ENCODE results near the gene RTN4. TPM values are rescaled to one million over a fixed set of nuclear protein-coding genes. Genes with fewer than 3 reads are reported as not detected.

RTN4 gene
- total and polyA plus RNA-seq, 2 of the 4 experiments (the other 2 are of a cell fraction) = 77.8 to 588 TPM

DNA sequence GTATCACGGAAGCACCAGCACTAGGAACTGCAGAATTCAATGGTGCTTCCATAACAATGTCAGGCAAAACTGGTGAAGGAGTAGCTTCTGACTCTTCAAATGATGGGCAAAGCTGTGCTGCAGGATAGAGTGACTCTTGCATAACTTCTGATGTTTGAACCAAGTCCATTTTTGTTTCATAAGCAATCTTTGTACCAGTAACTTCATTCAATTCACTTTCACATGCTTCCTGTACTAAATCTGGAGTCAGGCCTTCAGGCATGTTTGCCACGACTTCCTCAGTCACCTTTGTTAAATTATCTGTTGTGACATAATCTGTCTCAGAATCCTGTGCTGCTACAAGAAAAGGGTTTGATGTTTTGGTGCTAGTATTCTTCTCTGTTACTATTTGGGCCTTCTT is 24.0 kb downstream of the RTN4 start:
- intact Hi-C loops (cut with micrococcal nuclease) (no loop called here), in situ Hi-C loops (cut with MboI; ENCODE audit: low sequenced_read_pairs) (no loop called here), dilution Hi-C loops (cut with HindIII; ENCODE audit: low sequenced_read_pairs, unreplicated experiment) (no loop called here)
- H3K23ac ChIP-seq (ENCODE audit: low read depth, low read length) = 0 out of 2 replicates have a peak overlapping the region, but pooled peaks have one; percentile 4
- H3K9me3 ChIP-seq (ENCODE audit: control insufficient read depth, insufficient read depth, low read length) = no peaks in the 10 kb centered on the region
- H2BK15ac ChIP-seq (ENCODE audit: low read depth, low read length) = no peak overlapping the region
- H2AFZ ChIP-seq (replicated peaks; ENCODE audit: low read length, poor library complexity) = no peak overlapping the region
- H3K18ac ChIP-seq (ENCODE audit: low read depth, low read length) = no peak overlapping the region
- no peak overlapping the region for H3K27ac ChIP-seq (ENCODE audit: insufficient read depth, low read length)
- peaks cover 0 to 53% of the 10 kb centered on the region in 2 experiments; a peak in 2 of 4 replicates for H3K79me1 ChIP-seq (ENCODE audit: low read depth in 1 of 2, low read length in 2 of 2)
- BruUV-seq (replicated peaks) = TSS peak; percentile 3
- H3K4ac ChIP-seq (ENCODE audit: low read depth, low read length) = no peak overlapping the region
- no peak overlapping the region for H3K4me2 ChIP-seq (ENCODE audit: low read depth, low read length)
- no peak overlapping the region for H2AK5ac ChIP-seq (ENCODE audit: low read depth, low read length)
- no peak overlapping the region for H4K5ac ChIP-seq (ENCODE audit: low read depth, low read length)
- peaks cover 24% of the 10 kb centered on the region for H3K9me1 ChIP-seq (ENCODE audit: insufficient read depth, low read length)
- no peak overlapping the region for H3K9ac ChIP-seq (ENCODE audit: low read depth, low read length)
- no peak overlapping the region for H2BK120ac ChIP-seq (ENCODE audit: low read depth, low read length)
- no peak overlapping the region for H3K4me3 ChIP-seq (ENCODE audit: insufficient read depth, low read depth, low read length)
- H4K91ac ChIP-seq (ENCODE audit: insufficient read depth, low read depth, low read length) = no peak overlapping the region
- H3K14ac ChIP-seq (replicated peaks; ENCODE audit: low read depth, low read length) = no peak overlapping the region
- no peak overlapping the region for H2BK5ac ChIP-seq (ENCODE audit: low read depth, low read length, poor library complexity, severe bottlenecking)
- no peak overlapping the region for H2BK20ac ChIP-seq (ENCODE audit: low read depth, low read length)
- no peak overlapping the region for H2AK9ac ChIP-seq (replicated peaks; ENCODE audit: low read depth, low read length, poor library complexity)
- CTCF ChIA-PET = interaction anchor here (1.0 to 1.8 kb wide), 3 partner anchors 8 to 129 kb away, joined by 4 to 8 read pairs (median 5); no protein-coding TSS in a partner anchor
- H3K36me3 ChIP-seq (ENCODE audit: control insufficient read depth, insufficient read depth, low read length) = peaks cover 4% of the 10 kb centered on the region
- H3K27me3 ChIP-seq (ENCODE audit: control insufficient read depth, insufficient read depth, low read length) = no peaks in the 10 kb centered on the region
- no peak overlapping the region for H3K56ac ChIP-seq (ENCODE audit: extremely low read depth, insufficient read depth, low read length)
- H4K8ac ChIP-seq (ENCODE audit: low read depth in 2 of 2, low read length in 2 of 2) = no peak overlapping the region
- peak; percentile 50 for DNase-seq
- H4K20me1 ChIP-seq (ENCODE audit: insufficient read depth, low read length) = peaks cover 97% of the 10 kb centered on the region
- no CpG with 5 or more reads among the region's 2 CpGs for WGBS, 2 experiments (ENCODE audit: extremely low coverage in 2 of 2, insufficient read length in 1 of 2)
- TF ChIP-seq MXI1 (IDR thresholded peaks at IDR 0.05; ENCODE audit: borderline replicate concordance, low read depth, low read length) (0 out of 2 replicates have a peak, but pooled peaks have one; percentile 38), FOS (IDR thresholded peaks at IDR 0.05; ENCODE audit: low read depth, low read length) (no peak), CEBPB (IDR thresholded peaks at IDR 0.05; ENCODE audit: low read depth, low read length) (peak; percentile 71), BHLHE40 (IDR thresholded peaks at IDR 0.05; ENCODE audit: low read depth, low read length) (no peak), CHD1 (IDR thresholded peaks at IDR 0.05; ENCODE audit: low read depth, low read length) (no peak), NFE2L2 (IDR thresholded peaks at IDR 0.05; ENCODE audit: low read depth, low read length) (no peak), CTCF (conservative IDR thresholded peaks at IDR 0.05; ENCODE audit: low read depth, low read length) (no peak)
- peaks cover 24% of the 10 kb centered on the region for H3K4me1 ChIP-seq (ENCODE audit: control insufficient read depth, insufficient read depth, low read length)
- ATAC-seq (ENCODE audit: low read depth) = peak; percentile 10
- POLR2A ChIA-PET (ENCODE audit: unreplicated experiment) = no interaction called here
